Chondrocyte (in vitro differentiated cells): ENCODE data around the gene FLOT1. TPM values are rescaled to one million over a fixed set of nuclear protein-coding genes. Genes with fewer than 3 reads are reported as not detected.

Source experiments
- DNase-seq: peaks from one replicate; pipeline ENCODE4 v3.0.0; 2021; ENCODE audit warnings: mixed read lengths, low spot score
- H3K27ac Mint-ChIP-seq: one replicate; pipeline ENCODE4 v1.8.0; 2021; ENCODE audit warnings: mild to moderate bottlenecking, moderate library complexity, mixed read lengths; ENCODE audit not compliant: unreplicated experiment
- H3K27me3 Mint-ChIP-seq: 2 replicates; pipeline ENCODE4 v1.8.0; 2021; ENCODE audit warnings: low read depth, mixed read lengths
- H3K36me3 Mint-ChIP-seq: 2 replicates; pipeline ENCODE4 v1.8.0; 2021; ENCODE audit warnings: low read depth, mixed read lengths
- H3K4me1 Mint-ChIP-seq: 2 replicates; pipeline ENCODE4 v1.8.0; 2021; ENCODE audit warnings: low read depth, mild to moderate bottlenecking, mixed read lengths
- H3K4me3 Mint-ChIP-seq: one replicate; pipeline ENCODE4 v1.8.0; 2021; ENCODE audit warnings: mild to moderate bottlenecking, moderate library complexity, mixed read lengths; ENCODE audit not compliant: unreplicated experiment
- H3K9me3 Mint-ChIP-seq: 2 replicates; pipeline ENCODE4 v1.8.0; 2021; ENCODE audit warnings: low read depth, mixed read lengths
- total RNA-seq: library from RNA; stranded (reverse); gene quantifications from 3 replicates; pipeline ENCODE4 v1.2.1, GENCODE V29; 2021
- TF ChIP-seq, protein P1 (sequence below): fragments of 200-600 bp; sonication (generic); IDR thresholded peaks from 2 replicates; pipeline ENCODE4 v1.5.0; 2021; ENCODE audit warnings: antibody characterized with exemption, mild to moderate bottlenecking, moderate library complexity

The FLOT1 gene
- total RNA-seq, 1 donor from 2014 or later, result 66.8 TPM

DNA sequence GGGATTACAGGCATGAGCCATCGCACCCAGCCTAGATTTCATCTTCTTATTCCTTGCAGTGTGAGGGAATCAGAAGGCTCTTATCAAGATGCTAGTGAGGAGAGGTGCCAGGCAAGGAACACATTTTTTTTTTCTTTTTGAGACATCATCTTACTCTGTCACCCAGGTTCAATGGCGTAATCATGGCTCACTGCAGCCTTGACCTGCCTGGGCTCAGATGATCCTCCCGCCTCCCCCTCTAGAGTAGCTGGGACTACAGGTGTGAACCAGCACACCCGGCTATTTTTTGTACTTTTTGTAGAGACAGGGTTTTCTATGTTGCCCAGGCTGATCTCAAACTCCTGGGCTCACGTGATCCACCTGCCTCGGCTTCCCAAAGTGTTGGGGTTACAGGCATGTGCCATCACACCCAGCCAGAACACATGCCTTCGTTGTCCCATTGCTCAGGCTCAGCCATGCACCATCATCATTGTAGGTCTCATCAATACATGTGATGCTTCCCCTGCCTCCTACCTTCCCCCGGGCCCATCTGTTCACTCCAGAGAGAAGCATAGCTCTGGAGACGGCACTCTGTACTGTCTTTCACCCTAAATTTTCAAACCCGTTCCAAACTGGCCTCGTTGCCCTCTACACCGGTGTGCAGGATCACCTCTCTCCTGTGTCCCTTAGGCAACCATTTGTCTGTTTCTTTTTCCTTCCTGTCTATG lies 10.1 kb downstream of the FLOT1 start:
- Mint-ChIP-seq H3K27me3 (no peaks in the 10 kb centered on the region), H3K9me3 (no peaks in the 10 kb centered on the region), H3K36me3 (peaks cover 24% of the 10 kb centered on the region), H3K4me1 (peaks cover 12% of the 10 kb centered on the region), H3K4me3 (no peak overlapping the region), H3K27ac (no peak overlapping the region)
- TF ChIP-seq, protein P1, sequence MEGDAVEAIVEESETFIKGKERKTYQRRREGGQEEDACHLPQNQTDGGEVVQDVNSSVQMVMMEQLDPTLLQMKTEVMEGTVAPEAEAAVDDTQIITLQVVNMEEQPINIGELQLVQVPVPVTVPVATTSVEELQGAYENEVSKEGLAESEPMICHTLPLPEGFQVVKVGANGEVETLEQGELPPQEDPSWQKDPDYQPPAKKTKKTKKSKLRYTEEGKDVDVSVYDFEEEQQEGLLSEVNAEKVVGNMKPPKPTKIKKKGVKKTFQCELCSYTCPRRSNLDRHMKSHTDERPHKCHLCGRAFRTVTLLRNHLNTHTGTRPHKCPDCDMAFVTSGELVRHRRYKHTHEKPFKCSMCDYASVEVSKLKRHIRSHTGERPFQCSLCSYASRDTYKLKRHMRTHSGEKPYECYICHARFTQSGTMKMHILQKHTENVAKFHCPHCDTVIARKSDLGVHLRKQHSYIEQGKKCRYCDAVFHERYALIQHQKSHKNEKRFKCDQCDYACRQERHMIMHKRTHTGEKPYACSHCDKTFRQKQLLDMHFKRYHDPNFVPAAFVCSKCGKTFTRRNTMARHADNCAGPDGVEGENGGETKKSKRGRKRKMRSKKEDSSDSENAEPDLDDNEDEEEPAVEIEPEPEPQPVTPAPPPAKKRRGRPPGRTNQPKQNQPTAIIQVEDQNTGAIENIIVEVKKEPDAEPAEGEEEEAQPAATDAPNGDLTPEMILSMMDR, result no peak
- DNase-seq, result no peak

DNA sequence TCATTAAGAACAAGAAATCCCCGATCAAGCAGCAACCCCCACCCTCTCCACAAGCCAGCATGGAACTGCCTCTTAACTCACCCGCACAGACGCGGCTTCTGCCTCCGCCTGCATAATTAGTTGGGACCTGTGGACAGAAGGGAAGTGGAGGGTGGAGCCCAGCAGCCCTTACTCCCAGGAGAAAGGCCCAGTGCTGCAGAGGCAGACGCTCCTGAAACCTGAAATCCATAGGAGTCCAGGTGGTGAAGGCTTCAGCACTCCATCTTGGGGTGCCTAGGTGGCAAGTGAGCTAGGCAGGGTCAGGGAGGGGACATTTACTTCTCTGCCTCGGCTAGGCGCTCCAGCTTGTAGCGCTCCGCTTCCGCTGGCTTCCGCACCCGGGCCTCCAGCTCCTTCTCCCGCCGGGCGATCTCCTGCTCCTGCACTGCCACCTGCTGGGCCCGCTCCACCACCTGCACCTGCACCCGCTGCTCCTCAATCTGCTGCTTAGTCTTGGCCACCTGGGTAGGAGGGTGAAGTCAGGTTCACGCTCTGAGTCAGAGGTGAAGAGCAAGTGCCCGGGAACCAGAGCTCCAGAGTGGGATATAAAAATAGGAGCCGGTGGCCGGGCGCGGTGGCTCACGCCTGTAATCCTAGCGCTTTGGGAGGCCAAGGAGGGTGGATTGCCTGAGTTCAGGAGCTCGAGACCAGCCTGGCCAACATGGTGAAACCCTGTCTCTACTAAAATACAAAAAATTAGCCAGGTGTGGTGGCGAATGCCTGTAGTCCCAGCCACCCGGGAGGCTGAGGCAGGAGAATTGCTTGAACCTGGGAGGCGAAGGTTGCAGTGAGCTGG lies 11.7 kb downstream of the FLOT1 start:
- TF ChIP-seq, protein P1, result peak; percentile 80
- Mint-ChIP-seq H3K27me3 (no peaks in the 10 kb centered on the region), H3K36me3 (peaks cover 18% of the 10 kb centered on the region), H3K4me1 (peaks cover 15% of the 10 kb centered on the region), H3K4me3 (no peak overlapping the region), H3K9me3 (no peaks in the 10 kb centered on the region), H3K27ac (peak overlapping the region; percentile 46)
- DNase-seq, result no peak

DNA sequence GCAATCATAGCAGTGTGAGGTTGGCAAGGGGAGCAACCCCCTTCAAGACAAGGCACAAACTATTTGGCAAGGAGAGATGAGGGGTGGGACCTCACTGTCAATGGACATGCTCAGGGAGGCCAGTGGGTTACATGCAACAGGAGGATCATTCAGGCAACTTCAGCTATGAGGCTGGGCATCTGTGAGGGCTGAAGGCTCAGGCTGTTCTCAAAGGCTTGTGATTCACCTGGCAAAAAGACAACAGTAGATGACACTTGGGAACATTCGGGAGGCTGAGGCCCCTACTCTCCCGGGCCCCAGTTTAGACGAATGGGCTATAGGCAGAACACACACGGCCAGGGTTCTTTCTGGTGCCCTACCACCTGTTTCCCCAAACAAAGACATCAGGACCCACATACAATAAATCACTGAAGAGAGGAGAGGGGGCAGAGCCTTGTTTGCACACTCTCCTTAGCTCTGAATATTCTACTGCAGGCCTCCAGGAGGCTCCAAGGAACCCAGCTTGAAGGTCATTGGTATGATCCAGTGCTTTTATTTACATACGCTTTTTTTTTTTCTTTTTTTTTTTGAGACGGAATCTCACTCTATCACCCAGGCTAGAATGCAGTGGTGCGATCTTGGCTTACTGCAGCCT lies 14.4 kb downstream of the FLOT1 start:
- Mint-ChIP-seq H3K27ac (peak overlapping the region; percentile 84), H3K36me3 (peaks cover 31% of the 10 kb centered on the region), H3K9me3 (no peaks in the 10 kb centered on the region), H3K4me3 (no peak overlapping the region), H3K27me3 (no peaks in the 10 kb centered on the region), H3K4me1 (peaks cover 41% of the 10 kb centered on the region)
- no peak for DNase-seq
- TF ChIP-seq, protein P1, result peak; percentile 73

DNA sequence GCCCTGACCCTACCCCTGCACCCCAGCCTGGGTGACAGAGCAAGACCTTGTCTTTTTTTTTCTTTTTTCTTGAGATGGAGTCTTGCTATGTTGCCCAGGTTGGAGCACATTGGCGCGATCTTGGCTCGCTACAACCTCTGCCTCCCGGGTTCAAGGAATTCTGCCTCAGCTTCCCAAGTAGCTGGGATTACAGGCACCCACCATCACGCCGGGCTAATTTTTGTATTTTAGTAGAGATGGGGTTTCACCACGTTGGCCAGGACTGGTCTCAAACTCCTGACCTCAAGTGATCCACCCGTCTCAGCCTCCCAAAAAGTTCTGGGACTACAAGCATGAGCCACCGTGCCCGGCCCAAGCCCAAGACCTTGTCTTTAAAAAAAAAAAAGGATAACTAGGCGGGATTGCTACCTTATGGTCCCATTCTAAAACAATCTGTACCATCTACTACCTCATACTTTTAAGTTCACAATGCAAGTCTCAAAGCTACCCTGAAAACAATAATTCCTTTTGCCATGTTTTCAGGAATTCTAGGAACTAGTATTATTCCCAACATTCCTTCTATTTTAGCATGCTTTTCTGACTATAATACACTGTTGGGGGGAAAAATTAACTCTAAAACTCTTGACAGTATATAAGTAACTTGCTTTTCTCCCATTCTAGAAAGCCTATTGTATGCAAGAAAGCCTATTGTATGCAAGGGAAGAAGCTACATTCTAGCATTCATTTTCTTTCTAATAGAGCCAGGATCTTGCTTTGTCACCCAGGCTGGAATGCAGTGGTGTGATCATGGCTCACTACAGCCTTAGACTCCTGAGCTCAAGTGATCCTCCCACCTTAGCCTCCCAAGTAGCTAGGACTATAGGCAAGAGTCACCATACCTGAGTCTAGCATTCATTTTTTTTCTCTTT lies 15.7 kb downstream of the FLOT1 start:
- H3K27ac Mint-ChIP-seq, result peak overlapping the region; percentile 66
- H3K4me1 Mint-ChIP-seq, result peaks cover 48% of the 10 kb centered on the region
- no peak for DNase-seq
- H3K4me3 Mint-ChIP-seq, result no peak overlapping the region
- no peaks in the 10 kb centered on the region for H3K9me3 Mint-ChIP-seq
- H3K36me3 Mint-ChIP-seq, result peaks cover 39% of the 10 kb centered on the region
- no peaks in the 10 kb centered on the region for H3K27me3 Mint-ChIP-seq
- TF ChIP-seq, protein P1, result no peak
